T47D (cell line): ENCODE data around the gene DEGS1.

ENCODE experiments used
- DNase-seq, 2 experiments: peaks; one replicate each; pipeline versions ENCODE4 v3.0.0 to v3.0.0-alpha.2; 2011 to 2012; ENCODE audit warnings: low read depth in 1 of 2, low spot score in 1 of 2
- JUND ChIP-seq: IDR thresholded peaks from 2 replicates; pipeline ENCODE4 v1.6.1; 2012; ENCODE audit warnings: low read depth
- in situ Hi-C: cut with HindIII; loops from 2 replicates; pipeline ENCODE4 v1.10.0; 2016; ENCODE audit warnings: low sequenced_read_pairs, low pct_unique_long_range_greater_than_20kb

DEGS1 gene

GRCh38 chr1:224211206-224211962 is 28.3 kb downstream of the DEGS1 start:
- DNase-seq, result peak in 1 of 2 experiments; percentile 73
- no peak for TF ChIP-seq JUND
- in situ Hi-C loops, result no loop called here

- no peak for DNase-seq
- no peak for TF ChIP-seq JUND
- in situ Hi-C loops, result no loop called here
These were observed 29.6 kb downstream of the DEGS1 start for GRCh38 chr1:224212618-224213061.

- no peak for DNase-seq
- in situ Hi-C loops, result no loop called here
- TF ChIP-seq JUND, result no peak
These were observed 30.5 kb downstream of the DEGS1 start for GRCh38 chr1:224213438-224214119.

GRCh38 chr1:224216382-224216781 is 33.3 kb downstream of the DEGS1 start:
- in situ Hi-C loops, result no loop called here
- DNase-seq, result no peak
- no peak for TF ChIP-seq JUND

- in situ Hi-C loops, result no loop called here
- no peak for TF ChIP-seq JUND
- DNase-seq, result no peak
These were observed 34.9 kb downstream of the DEGS1 start for GRCh38 chr1:224217655-224218623.

GRCh38 chr1:224219011-224219611 is 36.1 kb downstream of the DEGS1 start:
- in situ Hi-C loops, result no loop called here
- no peak for DNase-seq
- no peak for TF ChIP-seq JUND

GRCh38 chr1:224219612-224220059 is 36.6 kb downstream of the DEGS1 start:
- in situ Hi-C loops, result no loop called here
- TF ChIP-seq JUND, result no peak
- no peak for DNase-seq

GRCh38 chr1:224223819-224224714 is 41.0 kb downstream of the DEGS1 start:
- peak in 1 of 2 experiments; percentile 36 for DNase-seq
- TF ChIP-seq JUND, result no peak
- in situ Hi-C loops, result no loop called here

GRCh38 chr1:224226849-224227502 is 43.9 kb downstream of the DEGS1 start:
- no peak for DNase-seq

GRCh38 chr1:224234017-224234416 is 51.0 kb downstream of the DEGS1 start:
- no peak for TF ChIP-seq JUND
- DNase-seq, result no peak
- in situ Hi-C loops, result no loop called here

More at GRCh38 chr1:224226849-224227502, 43.9 kb downstream of the DEGS1 start:
- in situ Hi-C loops, result no loop called here
- TF ChIP-seq JUND, result no peak
